Immature natural killer cell (primary cell): ENCODE results near the gene OTP. TPM values are rescaled to one million over a fixed set of nuclear protein-coding genes. Genes with fewer than 3 reads are reported as not detected.

Experiments
- DNase-seq, 3 donors: peaks; one replicate each; pipeline ENCODE4 v3.0.0; 2022; ENCODE audit warnings: mixed read lengths in 1 of 3
- H3K27ac Mint-ChIP-seq, 6 donors: one replicate each; pipeline ENCODE4 v1.8.0; 2020; ENCODE audit warnings: mixed read lengths in 6 of 6, mild to moderate bottlenecking in 5 of 6, inconsistent platforms in 4 of 6, moderate library complexity in 3 of 6
- H3K27me3 Mint-ChIP-seq, 3 donors: one replicate each; pipeline ENCODE4 v1.8.0; 2020 to 2021; ENCODE audit warnings: low read depth in 3 of 3, mild to moderate bottlenecking in 3 of 3, mixed read lengths in 3 of 3, moderate library complexity in 3 of 3, inconsistent platforms in 1 of 3
- H3K36me3 Mint-ChIP-seq, 3 donors: one replicate each; pipeline ENCODE4 v1.8.0; 2020; ENCODE audit warnings: mixed read lengths in 3 of 3, inconsistent platforms in 2 of 3, mild to moderate bottlenecking in 2 of 3
- H3K4me1 Mint-ChIP-seq, 2 donors: one replicate each; pipeline ENCODE4 v1.8.0; 2020; ENCODE audit warnings: inconsistent platforms in 2 of 2, mild to moderate bottlenecking in 2 of 2, mixed read lengths in 2 of 2, moderate library complexity in 1 of 2
- H3K4me3 Mint-ChIP-seq, 5 donors: one replicate each; pipeline ENCODE4 v1.8.0; 2020; ENCODE audit warnings: mild to moderate bottlenecking in 5 of 5, mixed read lengths in 5 of 5, inconsistent platforms in 3 of 5, moderate library complexity in 3 of 5
- H3K9me3 Mint-ChIP-seq, 6 donors: one replicate each; pipeline ENCODE4 v1.8.0; 2020; ENCODE audit warnings: mild to moderate bottlenecking in 6 of 6, mixed read lengths in 6 of 6, inconsistent platforms in 4 of 6, moderate library complexity in 3 of 6
- polyA plus RNA-seq, 3 donors: library from polyadenylated mRNA; unstranded; fragments of 300-500 nt; fragmentation: Illumina TruSeq; gene quantifications; one replicate each; pipeline ENCODE4 v1.2.3, GENCODE V29; 2021

OTP gene
- polyA plus RNA-seq, 3 donors from 2014 or later, result not detected

GRCh38 chr5:77644371-77645157 is 6.1 kb upstream of the OTP start:
- peaks cover 32 to 57% (median 45%) of the 10 kb centered on the region in 3 donors for H3K27me3 Mint-ChIP-seq
- peaks cover 0 to 5% (median 0%) of the 10 kb centered on the region in 6 donors for H3K9me3 Mint-ChIP-seq
- H3K4me1 Mint-ChIP-seq, result peaks cover 15 to 33% of the 10 kb centered on the region in 2 donors
- no peak overlapping the region for H3K27ac Mint-ChIP-seq
- DNase-seq, result no peak
- no peaks in the 10 kb centered on the region for H3K36me3 Mint-ChIP-seq
- H3K4me3 Mint-ChIP-seq, result peak overlapping the region; percentile 65 to 82 (median 68)

GRCh38 chr5:77643654-77644370 is 5.3 kb upstream of the OTP start:
- peaks cover 35 to 56% (median 51%) of the 10 kb centered on the region in 3 donors for H3K27me3 Mint-ChIP-seq
- H3K9me3 Mint-ChIP-seq, result peaks cover 0 to 5% (median under 1%) of the 10 kb centered on the region in 6 donors
- peaks cover 15 to 38% of the 10 kb centered on the region in 2 donors for H3K4me1 Mint-ChIP-seq
- no peak overlapping the region for H3K27ac Mint-ChIP-seq
- no peak for DNase-seq
- H3K4me3 Mint-ChIP-seq, result peak overlapping the region; percentile 13 to 75 (median 65)
- H3K36me3 Mint-ChIP-seq, result no peaks in the 10 kb centered on the region

GRCh38 chr5:77642738-77643653 is 4.5 kb upstream of the OTP start:
- H3K4me3 Mint-ChIP-seq, result peak overlapping the region in 3 of 5 donors; percentile 61 to 75 (median 65)
- DNase-seq, result no peak

GRCh38 chr5:77641963-77642737 is 3.6 kb upstream of the OTP start:
- Mint-ChIP-seq H3K27me3 (peaks cover 41 to 63% (median 60%) of the 10 kb centered on the region in 3 donors), H3K4me1 (peaks cover 15 to 38% of the 10 kb centered on the region in 2 donors), H3K27ac (no peak overlapping the region), H3K9me3 (peaks cover 0 to 12% (median 4%) of the 10 kb centered on the region in 6 donors), H3K4me3 (no peak overlapping the region), H3K36me3 (peaks cover 0 to 5% (median 0%) of the 10 kb centered on the region in 3 donors)
- no peak for DNase-seq

More at GRCh38 chr5:77642738-77643653, 4.5 kb upstream of the OTP start:
- no peak overlapping the region for H3K27ac Mint-ChIP-seq
- peaks cover 35 to 55% (median 53%) of the 10 kb centered on the region in 3 donors for H3K27me3 Mint-ChIP-seq
- peaks cover 0 to 5% (median under 1%) of the 10 kb centered on the region in 6 donors for H3K9me3 Mint-ChIP-seq
- H3K36me3 Mint-ChIP-seq, result no peaks in the 10 kb centered on the region
- H3K4me1 Mint-ChIP-seq, result peaks cover 15 to 38% of the 10 kb centered on the region in 2 donors

- peaks cover 15 to 38% of the 10 kb centered on the region in 2 donors for H3K4me1 Mint-ChIP-seq
- H3K4me3 Mint-ChIP-seq, result no peak overlapping the region
- peaks cover 0 to 5% (median 0%) of the 10 kb centered on the region in 3 donors for H3K36me3 Mint-ChIP-seq
Observed at GRCh38 chr5:77641397-77641943, 3.0 kb upstream of the OTP start.

GRCh38 chr5:77640589-77641396 is 2.3 kb upstream of the OTP start:
- peaks cover 15 to 33% of the 10 kb centered on the region in 2 donors for H3K4me1 Mint-ChIP-seq

More at GRCh38 chr5:77641397-77641943, 3.0 kb upstream of the OTP start:
- H3K27me3 Mint-ChIP-seq, result peaks cover 42 to 63% (median 62%) of the 10 kb centered on the region in 3 donors
- H3K27ac Mint-ChIP-seq, result no peak overlapping the region
- peaks cover 0 to 12% (median 4%) of the 10 kb centered on the region in 6 donors for H3K9me3 Mint-ChIP-seq
- no peak for DNase-seq

GRCh38 chr5:77638763-77639671 is 504 bp upstream of the OTP start:
- Mint-ChIP-seq H3K36me3 (peaks cover 0 to 5% (median 0%) of the 10 kb centered on the region in 3 donors), H3K4me3 (no peak overlapping the region), H3K27me3 (peaks cover 37 to 66% (median 65%) of the 10 kb centered on the region in 3 donors), H3K4me1 (peaks cover 7 to 17% of the 10 kb centered on the region in 2 donors), H3K9me3 (peaks cover 2 to 22% (median 8%) of the 10 kb centered on the region in 6 donors), H3K27ac (no peak overlapping the region)
- no peak for DNase-seq

More at GRCh38 chr5:77640589-77641396, 2.3 kb upstream of the OTP start:
- H3K36me3 Mint-ChIP-seq, result peaks cover 0 to 5% (median 0%) of the 10 kb centered on the region in 3 donors
- H3K9me3 Mint-ChIP-seq, result peaks cover 2 to 19% (median 8%) of the 10 kb centered on the region in 6 donors
- DNase-seq, result no peak
- H3K27me3 Mint-ChIP-seq, result peaks cover 43 to 66% (median 64%) of the 10 kb centered on the region in 3 donors
- no peak overlapping the region for H3K27ac Mint-ChIP-seq
- no peak overlapping the region for H3K4me3 Mint-ChIP-seq

- DNase-seq, result no peak
- H3K4me3 Mint-ChIP-seq, result peak overlapping the region in 1 of 5 donors; percentile 38
Observed at GRCh38 chr5:77637170-77637997, 1.1 kb downstream of the OTP start.

GRCh38 chr5:77636641-77637169 is 1.8 kb downstream of the OTP start:
- Mint-ChIP-seq H3K4me3 (no peak overlapping the region), H3K4me1 (peaks cover 2 to 20% of the 10 kb centered on the region in 2 donors), H3K27me3 (peaks cover 41 to 71% (median 68%) of the 10 kb centered on the region in 3 donors), H3K9me3 (peaks cover 2 to 45% (median 10%) of the 10 kb centered on the region in 6 donors), H3K27ac (no peak overlapping the region), H3K36me3 (peaks cover 5 to 7% (median 5%) of the 10 kb centered on the region in 3 donors)
- no peak for DNase-seq

More at GRCh38 chr5:77637170-77637997, 1.1 kb downstream of the OTP start:
- peaks cover 2 to 38% (median 9%) of the 10 kb centered on the region in 6 donors for H3K9me3 Mint-ChIP-seq
- H3K36me3 Mint-ChIP-seq, result peaks cover 3 to 7% (median 5%) of the 10 kb centered on the region in 3 donors
- peaks cover 43 to 69% (median 69%) of the 10 kb centered on the region in 3 donors for H3K27me3 Mint-ChIP-seq
- peaks cover 2 to 14% of the 10 kb centered on the region in 2 donors for H3K4me1 Mint-ChIP-seq
- H3K27ac Mint-ChIP-seq, result peak overlapping the region in 1 of 6 donors; percentile 44
